HepG2 (cell line): Measurements from ENCODE around the gene KLF9. TPM values are rescaled to one million over a fixed set of nuclear protein-coding genes. Genes with fewer than 3 reads are reported as not detected.
A peak's percentile ranks its signal among the peaks of the same experiment; 100 is the strongest.

ENCODE experiments used
- AGO1 ChIP-seq: fragments of 200-400 bp; formaldehyde crosslinking; IDR thresholded peaks from 2 replicates; pipeline ENCODE4 v1.6.1; 2017; ENCODE audit warnings: mild to moderate bottlenecking, low read depth, low read length, moderate library complexity; ENCODE audit not compliant: poor library complexity, severe bottlenecking
- CHD2 ChIP-seq: IDR thresholded peaks from 2 replicates; pipeline ENCODE4 v1.6.1; 2011; ENCODE audit warnings: low read depth, low read length, improper control_type of control experiment
- GFI1 ChIP-seq: sonication (generic); formaldehyde crosslinking; IDR thresholded peaks from 2 replicates; pipeline ENCODE4 v1.5.0; 2020; ENCODE audit warnings: missing genetic modification reagents, mild to moderate bottlenecking, borderline replicate concordance
- HIVEP1 ChIP-seq: sonication (generic); formaldehyde crosslinking; IDR thresholded peaks from 2 replicates; pipeline ENCODE4 v1.4.0; 2020; ENCODE audit warnings: mild to moderate bottlenecking, missing genetic modification reagents
- HNRNPL ChIP-seq: fragments of 200-400 bp; formaldehyde crosslinking; IDR thresholded peaks from 2 replicates; pipeline ENCODE4 v1.6.1; 2017; ENCODE audit warnings: mild to moderate bottlenecking, low read depth, low read length
- IKZF1 ChIP-seq: fragments of 450-650 bp; IDR thresholded peaks from 2 replicates; pipeline ENCODE4 v1.7.1; 2016
- MYC ChIP-seq: sonication (generic); formaldehyde crosslinking; IDR thresholded peaks from 2 replicates; pipeline ENCODE4 v1.9.0; 2021; ENCODE audit warnings: missing genetic modification reagents, borderline replicate concordance
- NFE2L2 ChIP-seq: fragments of 150-350 bp; IDR thresholded peaks from 2 replicates; pipeline ENCODE4 v1.6.1; 2014; ENCODE audit warnings: low read length
- RAD21 ChIP-seq: fragments of 450-650 bp; formaldehyde crosslinking; IDR thresholded peaks from 2 replicates; pipeline ENCODE4 v1.5.0; 2020; ENCODE audit warnings: mild to moderate bottlenecking
- RCOR2 ChIP-seq: IDR thresholded peaks from 2 replicates; pipeline ENCODE4 v1.6.1; 2016; ENCODE audit warnings: missing biosample characterization, missing genetic modification reagents
- SMARCC2 ChIP-seq: fragments of 450-650 bp; IDR thresholded peaks from 2 replicates; pipeline ENCODE4 v1.6.1; 2017; ENCODE audit warnings: antibody characterized with exemption, mild to moderate bottlenecking
- TCF12 ChIP-seq, 2 experiments: fragments of 450-650 bp in 1 of 2; sonication (generic) in 1 of 2; formaldehyde crosslinking in 1 of 2; IDR thresholded peaks; 2 replicates each; pipeline versions ENCODE4 v1.6.1 to v1.8.0; 2017 to 2022; ENCODE audit warnings: antibody characterized with exemption in 1 of 2, mild to moderate bottlenecking in 1 of 2, missing genetic modification reagents in 1 of 2, moderate library complexity in 1 of 2
- ZBTB3 ChIP-seq: sonication (generic); formaldehyde crosslinking; IDR thresholded peaks from 2 replicates; pipeline ENCODE4 v1.4.0; 2020; ENCODE audit warnings: low read depth, mild to moderate bottlenecking, moderate library complexity, missing genetic modification reagents, borderline replicate concordance
- ZNF10 ChIP-seq: sonication (generic); formaldehyde crosslinking; IDR thresholded peaks from 2 replicates; pipeline ENCODE4 v1.4.0; 2020; ENCODE audit warnings: mild to moderate bottlenecking, low read depth, missing genetic modification reagents, borderline replicate concordance
- ZNF335 ChIP-seq: sonication (generic); formaldehyde crosslinking; IDR thresholded peaks from 2 replicates; pipeline ENCODE4 v1.4.0; 2020; ENCODE audit warnings: missing genetic modification reagents
- ZNF605 ChIP-seq: sonication (generic); formaldehyde crosslinking; IDR thresholded peaks from 2 replicates; pipeline ENCODE4 v1.8.0; 2022; ENCODE audit warnings: mild to moderate bottlenecking, missing genetic modification reagents
- ZNF616 ChIP-seq: sonication (generic); formaldehyde crosslinking; IDR thresholded peaks from 2 replicates; pipeline ENCODE4 v1.5.0; 2020; ENCODE audit warnings: low read depth, mild to moderate bottlenecking, missing genetic modification reagents
- ZNF703 ChIP-seq: sonication (generic); formaldehyde crosslinking; IDR thresholded peaks from 2 replicates; pipeline ENCODE4 v1.5.1; 2020; ENCODE audit warnings: missing genetic modification reagents, mild to moderate bottlenecking, moderate library complexity, borderline replicate concordance
- ZNF773 ChIP-seq: sonication (generic); formaldehyde crosslinking; IDR thresholded peaks from 2 replicates; pipeline ENCODE4 v1.4.0; 2020; ENCODE audit warnings: missing genetic modification reagents, borderline replicate concordance
- polyA plus RNA-seq, 8 experiments: library from polyadenylated mRNA; depleted of rRNA in 3 of 8; stranded (reverse) in 7 of 8; unstranded in 1 of 8; fragments of >200 nt; fragmentation: Illumina TruSeq in 4 of 8; extraction: Trizol in 4 of 8; gene quantifications; 2 replicates each; pipeline versions ENCODE4 v1.2.1 to v1.2.3, GENCODE V29; 2011 to 2016; ENCODE audit warnings: low read depth in 4 of 8, missing spikeins in 1 of 8, mixed read lengths in 1 of 8; ENCODE audit not compliant: insufficient read depth in 1 of 8
- total RNA-seq, 5 experiments: library from RNA; depleted of rRNA; stranded (reverse); fragments of >200 nt; fragmentation: Illumina TruSeq; extraction: Trizol; gene quantifications; 2 replicates each; pipeline ENCODE4 v1.2.3, GENCODE V29; 2016; ENCODE audit warnings: low read depth in 1 of 5
- TF ChIP-seq, protein P1 (sequence below): sonication (generic); formaldehyde crosslinking; IDR thresholded peaks from 2 replicates; pipeline ENCODE4 v1.8.0; 2022; ENCODE audit warnings: mild to moderate bottlenecking, missing genetic modification reagents, moderate library complexity
- TF ChIP-seq, protein P2 (sequence below): sonication (generic); formaldehyde crosslinking; IDR thresholded peaks from 2 replicates; pipeline ENCODE4 v1.9.0; 2022; ENCODE audit warnings: missing genetic modification reagents, mild to moderate bottlenecking, borderline replicate concordance
- TF ChIP-seq, protein P3 (sequence below): sonication (generic); formaldehyde crosslinking; conservative IDR thresholded peaks from 2 replicates; pipeline ENCODE4 v1.4.0; 2020; ENCODE audit warnings: missing genetic modification reagents
- TF ChIP-seq, protein P4 (sequence below): sonication (generic); formaldehyde crosslinking; IDR thresholded peaks from 2 replicates; pipeline ENCODE4 v1.4.0; 2020; ENCODE audit warnings: missing genetic modification reagents, low read depth, mild to moderate bottlenecking, borderline replicate concordance

The KLF9 gene
- total and polyA plus RNA-seq, 2 of the 13 experiments (the other 11 are each of a cell fraction or from before 2014, with no cell fraction given): 5.7 to 7.2 TPM

DNA sequence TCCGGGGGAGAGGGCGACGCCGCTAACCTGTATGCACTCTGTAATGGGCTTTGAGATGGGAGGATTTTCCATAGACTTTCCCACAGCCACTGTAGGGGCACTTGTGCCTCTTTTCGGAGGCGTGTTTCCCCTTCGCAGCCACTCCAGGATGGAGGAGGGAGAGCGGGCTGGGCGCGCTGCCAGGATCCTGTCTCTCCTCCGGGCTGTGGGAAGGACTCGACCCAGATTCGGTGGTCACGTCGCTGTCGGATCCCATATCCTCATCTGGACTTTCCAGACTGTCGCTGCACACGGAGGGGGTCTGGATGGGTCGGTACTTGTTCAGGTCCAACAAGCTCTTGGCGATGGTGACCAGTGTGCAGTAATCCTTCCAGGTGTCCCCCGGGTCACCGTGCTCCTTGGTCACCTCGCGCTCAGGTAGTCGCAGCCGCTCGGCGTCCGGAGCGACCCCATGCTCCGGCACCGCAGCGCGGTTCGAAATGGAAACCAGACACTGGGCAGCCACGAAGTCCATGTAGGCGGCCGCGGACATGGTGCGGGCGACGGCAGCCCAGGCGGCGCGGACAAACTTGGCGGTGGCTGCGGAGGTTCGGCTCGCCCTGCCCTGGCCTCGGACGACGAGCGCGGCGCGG, 1.5 kb downstream of the KLF9 start (continued):
- TF ChIP-seq ZNF10 (CRISPR knock-in tag) (no peak), ZBTB3 (CRISPR knock-in tag) (no peak; the same call in 1 of the 2 replicates), ZNF335 (CRISPR knock-in tag) (no peak), HIVEP1 (CRISPR knock-in tag) (peak; percentile 29; the same call in 1 of the 2 replicates), NFE2L2 (no peak), TCF12 (IDR thresholded peaks at IDR 0.05) (no peak), TCF12 (CRISPR knock-in tag; IDR thresholded peaks at IDR 0.05) (peak; percentile 50; the same call in 1 of the 2 replicates), IKZF1 (no peak), RAD21 (peak; percentile 18; the same call in 1 of the 2 replicates), ZNF605 (CRISPR knock-in tag) (no peak), ZNF773 (no peak), AGO1 (no peak), SMARCC2 (no peak), RCOR2 (CRISPR knock-in tag) (no peak), HNRNPL (no peak), MYC (CRISPR knock-in tag) (peak; percentile 42; the same call in 1 of the 2 replicates), CHD2 (no peak), ZNF703 (CRISPR knock-in tag) (no peak), GFI1 (no peak), ZNF616 (CRISPR knock-in tag) (peak; percentile 49; the same call in 1 of the 2 replicates)
- TF ChIP-seq, protein P1, sequence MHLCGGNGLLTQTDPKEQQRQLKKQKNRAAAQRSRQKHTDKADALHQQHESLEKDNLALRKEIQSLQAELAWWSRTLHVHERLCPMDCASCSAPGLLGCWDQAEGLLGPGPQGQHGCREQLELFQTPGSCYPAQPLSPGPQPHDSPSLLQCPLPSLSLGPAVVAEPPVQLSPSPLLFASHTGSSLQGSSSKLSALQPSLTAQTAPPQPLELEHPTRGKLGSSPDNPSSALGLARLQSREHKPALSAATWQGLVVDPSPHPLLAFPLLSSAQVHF (CRISPR knock-in tag): no peak
- TF ChIP-seq, protein P2, sequence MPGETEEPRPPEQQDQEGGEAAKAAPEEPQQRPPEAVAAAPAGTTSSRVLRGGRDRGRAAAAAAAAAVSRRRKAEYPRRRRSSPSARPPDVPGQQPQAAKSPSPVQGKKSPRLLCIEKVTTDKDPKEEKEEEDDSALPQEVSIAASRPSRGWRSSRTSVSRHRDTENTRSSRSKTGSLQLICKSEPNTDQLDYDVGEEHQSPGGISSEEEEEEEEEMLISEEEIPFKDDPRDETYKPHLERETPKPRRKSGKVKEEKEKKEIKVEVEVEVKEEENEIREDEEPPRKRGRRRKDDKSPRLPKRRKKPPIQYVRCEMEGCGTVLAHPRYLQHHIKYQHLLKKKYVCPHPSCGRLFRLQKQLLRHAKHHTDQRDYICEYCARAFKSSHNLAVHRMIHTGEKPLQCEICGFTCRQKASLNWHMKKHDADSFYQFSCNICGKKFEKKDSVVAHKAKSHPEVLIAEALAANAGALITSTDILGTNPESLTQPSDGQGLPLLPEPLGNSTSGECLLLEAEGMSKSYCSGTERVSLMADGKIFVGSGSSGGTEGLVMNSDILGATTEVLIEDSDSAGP (CRISPR knock-in tag): no peak
- TF ChIP-seq, protein P3, sequence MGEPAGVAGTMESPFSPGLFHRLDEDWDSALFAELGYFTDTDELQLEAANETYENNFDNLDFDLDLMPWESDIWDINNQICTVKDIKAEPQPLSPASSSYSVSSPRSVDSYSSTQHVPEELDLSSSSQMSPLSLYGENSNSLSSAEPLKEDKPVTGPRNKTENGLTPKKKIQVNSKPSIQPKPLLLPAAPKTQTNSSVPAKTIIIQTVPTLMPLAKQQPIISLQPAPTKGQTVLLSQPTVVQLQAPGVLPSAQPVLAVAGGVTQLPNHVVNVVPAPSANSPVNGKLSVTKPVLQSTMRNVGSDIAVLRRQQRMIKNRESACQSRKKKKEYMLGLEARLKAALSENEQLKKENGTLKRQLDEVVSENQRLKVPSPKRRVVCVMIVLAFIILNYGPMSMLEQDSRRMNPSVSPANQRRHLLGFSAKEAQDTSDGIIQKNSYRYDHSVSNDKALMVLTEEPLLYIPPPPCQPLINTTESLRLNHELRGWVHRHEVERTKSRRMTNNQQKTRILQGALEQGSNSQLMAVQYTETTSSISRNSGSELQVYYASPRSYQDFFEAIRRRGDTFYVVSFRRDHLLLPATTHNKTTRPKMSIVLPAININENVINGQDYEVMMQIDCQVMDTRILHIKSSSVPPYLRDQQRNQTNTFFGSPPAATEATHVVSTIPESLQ: no peak
- TF ChIP-seq, protein P4, sequence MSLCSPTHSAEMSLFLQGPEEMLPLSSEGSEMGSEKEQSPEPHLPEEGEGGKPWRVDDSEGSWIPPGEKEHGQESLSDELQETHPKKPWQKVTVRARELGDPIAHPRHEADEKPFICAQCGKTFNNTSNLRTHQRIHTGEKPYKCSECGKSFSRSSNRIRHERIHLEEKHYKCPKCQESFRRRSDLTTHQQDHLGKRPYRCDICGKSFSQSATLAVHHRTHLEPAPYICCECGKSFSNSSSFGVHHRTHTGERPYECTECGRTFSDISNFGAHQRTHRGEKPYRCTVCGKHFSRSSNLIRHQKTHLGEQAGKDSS: no peak
